Fibroblast of lung (primary cell): Measurements from ENCODE around the gene CCDC57.

ENCODE experiments used
- CTCF ChIP-seq, 2 donors: IDR thresholded peaks in 1 of 2; conservative IDR thresholded peaks in 1 of 2; 1 replicate in 1 of 2; 2 replicates in 1 of 2; pipeline ENCODE4 v1.5.1; 2011 to 2012; ENCODE audit warnings: low read length in 2 of 2, control low read depth in 1 of 2, inconsistent platforms in 1 of 2, low read depth in 1 of 2, mild to moderate bottlenecking in 1 of 2
- EZH2 ChIP-seq: IDR thresholded peaks from 2 replicates; pipeline ENCODE4 v1.5.1; 2012; ENCODE audit warnings: low read length, control low read depth, mild to moderate bottlenecking; ENCODE audit errors: missing control alignments

- TF ChIP-seq CTCF (conservative IDR thresholded peaks at IDR 0.05 in 1 of 2, IDR thresholded peaks at IDR 0.05 in 1 of 2; ENCODE audit: low read depth in 1 of 2, low read length in 2 of 2) (no peak), EZH2 (no peak)
These were observed 33.2 kb downstream of the CCDC57 start for GRCh38 chr17:82179412-82179811.
